IPS-NIHi11 (cell line): Measurements from ENCODE around the gene COL23A1.

Experiments
- DNase-seq: peaks from one replicate; pipeline ENCODE4 v3.0.0; 2012; ENCODE audit warnings: mixed read lengths, low spot score

The COL23A1 gene

GRCh38 chr5:178532236-178532635 is 58.0 kb downstream of the COL23A1 start:
- no peak for DNase-seq

- DNase-seq: no peak
Observed at GRCh38 chr5:178531786-178532185, 58.4 kb downstream of the COL23A1 start.

GRCh38 chr5:178530526-178530925 is 59.7 kb downstream of the COL23A1 start:
- DNase-seq: no peak

- DNase-seq: no peak
Observed at GRCh38 chr5:178529080-178529479, 61.1 kb downstream of the COL23A1 start.

GRCh38 chr5:178527458-178528307 is 62.5 kb downstream of the COL23A1 start:
- DNase-seq: no peak

GRCh38 chr5:178526773-178527457 is 63.3 kb downstream of the COL23A1 start:
- DNase-seq: peak; percentile 63

- no peak for DNase-seq
Observed at GRCh38 chr5:178525906-178526732, 64.1 kb downstream of the COL23A1 start.

GRCh38 chr5:178524093-178524882 is 65.9 kb downstream of the COL23A1 start:
- no peak for DNase-seq

GRCh38 chr5:178522361-178522760 is 67.8 kb downstream of the COL23A1 start:
- DNase-seq: no peak

GRCh38 chr5:178520851-178521250 is 69.3 kb downstream of the COL23A1 start:
- DNase-seq: no peak

- DNase-seq: no peak
Observed at GRCh38 chr5:178519804-178520203, 70.4 kb downstream of the COL23A1 start.

- DNase-seq: no peak
Observed at GRCh38 chr5:178519155-178519554, 71.0 kb downstream of the COL23A1 start.

GRCh38 chr5:178516504-178517235 is 73.5 kb downstream of the COL23A1 start:
- DNase-seq: no peak

GRCh38 chr5:178515776-178516503 is 74.3 kb downstream of the COL23A1 start:
- no peak for DNase-seq

- DNase-seq: no peak
Observed at GRCh38 chr5:178514851-178515418, 75.3 kb downstream of the COL23A1 start.

GRCh38 chr5:178511172-178511571 is 79.0 kb downstream of the COL23A1 start:
- no peak for DNase-seq

- DNase-seq: no peak
Observed at GRCh38 chr5:178509491-178510057, 80.6 kb downstream of the COL23A1 start.

- DNase-seq: no peak
Observed at GRCh38 chr5:178507151-178507932, 82.9 kb downstream of the COL23A1 start.
